AG10803 (cell line): ENCODE data around the gene SPDYA.

ENCODE experiments used
- DNase-seq: peaks from one replicate; pipeline ENCODE4 v3.0.0; 2010; ENCODE audit warnings: low read depth
- H3K4me3 ChIP-seq: 2 replicates; pipeline ENCODE4 v1.5.1; 2011; ENCODE audit warnings: mild to moderate bottlenecking, low read length, control low read depth
- TF ChIP-seq, protein P1 (sequence below): conservative IDR thresholded peaks from 2 replicates; pipeline ENCODE4 v1.5.1; 2011; ENCODE audit warnings: mild to moderate bottlenecking, low read length, control low read depth, inconsistent platforms

Gene SPDYA

DNA sequence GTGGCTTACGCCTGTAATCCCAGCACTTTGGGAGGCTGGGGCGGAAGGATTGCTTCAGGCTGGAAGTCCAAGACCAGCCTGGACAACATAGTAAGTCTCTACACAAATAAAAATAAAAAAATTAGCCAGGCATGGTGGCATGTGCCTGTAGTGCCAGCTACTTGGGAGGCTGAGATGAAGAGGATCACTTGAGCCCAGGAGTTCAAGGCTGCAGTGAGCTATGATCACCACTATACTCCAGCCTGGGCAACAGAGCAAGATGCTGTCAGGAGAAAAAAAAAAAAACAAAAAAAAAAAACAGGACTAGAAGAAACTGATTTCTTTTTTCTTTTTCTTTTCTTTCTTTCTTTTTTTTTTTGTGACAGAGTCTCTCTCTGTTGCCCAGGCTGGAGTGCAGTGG lies 13.6 kb downstream of the SPDYA start:
- TF ChIP-seq, protein P1, sequence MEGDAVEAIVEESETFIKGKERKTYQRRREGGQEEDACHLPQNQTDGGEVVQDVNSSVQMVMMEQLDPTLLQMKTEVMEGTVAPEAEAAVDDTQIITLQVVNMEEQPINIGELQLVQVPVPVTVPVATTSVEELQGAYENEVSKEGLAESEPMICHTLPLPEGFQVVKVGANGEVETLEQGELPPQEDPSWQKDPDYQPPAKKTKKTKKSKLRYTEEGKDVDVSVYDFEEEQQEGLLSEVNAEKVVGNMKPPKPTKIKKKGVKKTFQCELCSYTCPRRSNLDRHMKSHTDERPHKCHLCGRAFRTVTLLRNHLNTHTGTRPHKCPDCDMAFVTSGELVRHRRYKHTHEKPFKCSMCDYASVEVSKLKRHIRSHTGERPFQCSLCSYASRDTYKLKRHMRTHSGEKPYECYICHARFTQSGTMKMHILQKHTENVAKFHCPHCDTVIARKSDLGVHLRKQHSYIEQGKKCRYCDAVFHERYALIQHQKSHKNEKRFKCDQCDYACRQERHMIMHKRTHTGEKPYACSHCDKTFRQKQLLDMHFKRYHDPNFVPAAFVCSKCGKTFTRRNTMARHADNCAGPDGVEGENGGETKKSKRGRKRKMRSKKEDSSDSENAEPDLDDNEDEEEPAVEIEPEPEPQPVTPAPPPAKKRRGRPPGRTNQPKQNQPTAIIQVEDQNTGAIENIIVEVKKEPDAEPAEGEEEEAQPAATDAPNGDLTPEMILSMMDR, result no peak
- no peak overlapping the region for H3K4me3 ChIP-seq
- no peak for DNase-seq

DNA sequence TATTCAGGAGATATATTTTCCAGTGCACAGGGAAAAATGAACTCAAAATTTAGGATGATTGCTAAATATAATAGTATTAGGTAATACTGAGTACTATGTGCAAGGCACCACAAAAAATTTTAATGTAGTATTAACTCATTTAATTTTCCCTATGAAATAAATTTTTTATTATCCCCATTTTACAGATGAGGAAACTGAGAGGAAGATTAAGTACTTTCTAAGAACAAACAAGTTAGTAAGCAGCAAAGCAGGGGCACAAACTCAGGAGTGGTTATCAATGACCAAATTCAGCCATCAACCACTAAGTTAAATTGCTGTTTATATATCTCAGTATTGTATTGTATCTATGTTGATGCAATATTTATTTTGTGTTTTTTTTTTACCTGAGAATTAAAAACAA lies 14.2 kb downstream of the SPDYA start:
- no peak overlapping the region for H3K4me3 ChIP-seq
- TF ChIP-seq, protein P1, result no peak
- no peak for DNase-seq

DNA sequence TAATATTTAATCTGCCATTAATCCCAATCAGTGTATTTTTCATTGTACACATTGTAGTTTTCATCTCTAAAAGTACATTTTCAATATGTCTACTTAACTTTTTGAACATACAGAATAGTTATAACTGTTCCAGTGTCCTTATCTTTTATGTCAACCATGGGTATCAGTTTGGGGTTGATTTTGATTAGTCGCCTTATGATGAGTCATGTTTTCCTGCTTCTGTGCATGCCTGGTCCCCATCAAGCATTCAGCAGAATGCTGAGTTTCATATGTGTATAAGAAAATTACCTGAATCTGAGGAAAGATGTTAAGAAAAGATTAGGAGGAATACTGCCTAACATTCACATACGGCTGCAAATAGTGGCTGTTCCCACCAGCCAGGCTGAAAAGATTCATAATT lies 17.7 kb downstream of the SPDYA start:
- DNase-seq, result no peak
- H3K4me3 ChIP-seq, result no peak overlapping the region

DNA sequence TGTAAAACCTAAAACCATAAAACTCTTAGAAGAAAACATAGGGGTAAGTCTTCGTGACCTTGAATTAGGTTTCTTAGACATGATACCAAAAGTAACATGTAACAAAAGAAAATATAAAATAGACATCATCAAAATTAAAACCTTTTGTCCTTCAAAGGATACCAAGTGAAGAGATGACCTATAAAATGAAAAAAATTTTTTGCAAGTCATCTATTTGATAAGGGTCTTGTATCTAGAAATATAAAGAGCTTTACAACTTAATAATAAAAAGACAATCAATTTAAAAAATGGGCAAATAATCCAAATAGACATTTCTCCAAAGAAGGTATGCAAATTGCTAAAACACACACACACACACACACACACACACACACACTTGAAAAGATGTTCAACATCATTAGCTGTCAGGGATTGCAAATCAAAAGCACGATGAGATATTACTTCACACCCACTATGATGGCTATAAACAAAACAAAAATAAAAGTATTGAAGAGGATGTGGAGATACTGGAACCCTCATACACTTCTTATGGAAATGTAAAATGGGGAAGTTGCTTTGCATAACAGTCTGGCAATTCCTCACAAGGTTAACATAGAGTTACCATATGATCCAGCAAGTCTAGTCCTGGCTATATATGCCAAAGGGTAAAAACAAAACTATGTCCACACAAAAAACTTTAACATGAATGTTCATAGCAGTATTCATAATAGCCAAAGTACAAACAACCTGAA lies 23.3 kb downstream of the SPDYA start:
- DNase-seq, result no peak

More for the DNA sequence above, 17.7 kb downstream of the SPDYA start:
- TF ChIP-seq, protein P1, result no peak

DNA sequence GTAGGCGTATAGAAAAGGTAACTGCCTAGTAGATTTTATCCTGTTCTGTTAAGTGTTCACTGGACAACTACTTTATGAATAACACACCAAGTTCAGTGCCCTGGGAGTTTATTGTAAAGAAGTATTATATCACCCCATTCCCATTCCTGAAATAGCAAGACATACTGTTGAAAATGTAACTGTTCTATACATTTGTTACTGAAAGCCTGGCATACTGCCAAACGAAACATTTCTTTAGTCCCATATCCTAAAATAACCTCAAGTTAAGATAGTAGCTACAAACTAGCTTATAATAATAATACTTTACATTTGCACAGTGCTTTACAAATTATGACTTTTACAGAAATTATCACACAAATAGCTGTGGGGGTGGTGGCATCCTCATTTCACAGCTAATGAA lies 25.1 kb downstream of the SPDYA start:
- no peak overlapping the region for H3K4me3 ChIP-seq
- DNase-seq, result no peak
- TF ChIP-seq, protein P1, result no peak

More for the DNA sequence above, 23.3 kb downstream of the SPDYA start:
- H3K4me3 ChIP-seq, result no peak overlapping the region
- TF ChIP-seq, protein P1, result no peak

DNA sequence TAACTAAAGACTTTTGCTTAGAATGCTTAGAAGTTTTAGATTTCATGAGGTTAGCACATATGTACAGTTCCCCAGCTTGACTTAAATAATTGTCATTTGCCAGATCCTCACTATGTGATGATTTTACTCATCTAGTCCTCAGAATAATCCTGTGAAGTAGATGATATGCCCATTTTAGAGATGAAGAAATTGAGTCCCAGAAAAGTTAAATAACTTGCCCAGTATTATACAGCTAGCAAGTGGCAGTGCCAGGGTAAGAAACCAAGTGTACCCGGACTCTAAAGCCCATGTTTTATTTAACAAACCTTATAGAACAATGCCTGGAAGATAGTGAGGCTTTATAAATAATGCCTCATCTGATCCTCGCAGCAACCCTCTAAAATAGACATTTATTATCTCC lies 28.3 kb downstream of the SPDYA start:
- no peak overlapping the region for H3K4me3 ChIP-seq
- no peak for DNase-seq
- TF ChIP-seq, protein P1, result no peak

DNA sequence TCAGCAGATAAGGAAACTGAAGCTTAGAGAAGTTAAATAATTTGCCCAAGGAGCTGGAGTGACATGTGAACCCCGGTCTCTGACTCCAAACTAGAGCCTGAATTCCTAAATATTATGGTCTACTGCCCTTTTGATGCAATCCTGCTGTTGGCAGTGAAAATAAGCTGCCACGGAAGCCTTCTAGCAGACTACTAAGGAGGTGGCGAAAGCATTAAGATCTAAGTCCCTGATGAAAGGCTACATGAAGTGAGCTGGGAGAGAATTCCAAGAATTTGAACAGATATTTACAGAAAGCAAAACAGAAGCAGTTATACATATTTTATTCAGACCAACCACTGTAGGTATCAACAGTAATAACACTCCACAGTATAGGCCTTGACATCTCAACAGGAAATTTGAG lies 31.4 kb downstream of the SPDYA start:
- TF ChIP-seq, protein P1, result no peak
- peak; percentile 6 for DNase-seq
- H3K4me3 ChIP-seq, result no peak overlapping the region
